ENCODE measurements around the gene EFNA3. TPM values are rescaled to one million over a fixed set of nuclear protein-coding genes. Genes with fewer than 3 reads are reported as not detected.

The EFNA3 gene
- total and polyA plus RNA-seq, 9 of the 15 experiments (the other 6 are each of a cell fraction or from before 2014, with no cell fraction given) = 0.59 to 7.9 (median 4.7) TPM

GRCh38 chr1:155134880-155135414, 56.3 kb downstream of the EFNA3 start (continued):
- no peak for TF ChIP-seq STAG1 (CRISPR knock-in tag; IDR thresholded peaks at IDR 0.05; ENCODE audit: borderline replicate concordance)
- TF ChIP-seq NUFIP1 (IDR thresholded peaks at IDR 0.05; ENCODE audit: partially characterized antibody) = no peak
- no peak for TF ChIP-seq FOS (IDR thresholded peaks at IDR 0.05; ENCODE audit: extremely low read depth, insufficient read length)
- TF ChIP-seq GTF2E2 (tag; IDR thresholded peaks at IDR 0.05) = 0 out of 2 replicates have a peak, but pooled peaks have one; percentile 13
- no peak for TF ChIP-seq ZFX (CRISPR knock-in tag; IDR thresholded peaks at IDR 0.05)
- TF ChIP-seq HDAC8 (tag; IDR thresholded peaks at IDR 0.05) = no peak
- TF ChIP-seq, protein P1, sequence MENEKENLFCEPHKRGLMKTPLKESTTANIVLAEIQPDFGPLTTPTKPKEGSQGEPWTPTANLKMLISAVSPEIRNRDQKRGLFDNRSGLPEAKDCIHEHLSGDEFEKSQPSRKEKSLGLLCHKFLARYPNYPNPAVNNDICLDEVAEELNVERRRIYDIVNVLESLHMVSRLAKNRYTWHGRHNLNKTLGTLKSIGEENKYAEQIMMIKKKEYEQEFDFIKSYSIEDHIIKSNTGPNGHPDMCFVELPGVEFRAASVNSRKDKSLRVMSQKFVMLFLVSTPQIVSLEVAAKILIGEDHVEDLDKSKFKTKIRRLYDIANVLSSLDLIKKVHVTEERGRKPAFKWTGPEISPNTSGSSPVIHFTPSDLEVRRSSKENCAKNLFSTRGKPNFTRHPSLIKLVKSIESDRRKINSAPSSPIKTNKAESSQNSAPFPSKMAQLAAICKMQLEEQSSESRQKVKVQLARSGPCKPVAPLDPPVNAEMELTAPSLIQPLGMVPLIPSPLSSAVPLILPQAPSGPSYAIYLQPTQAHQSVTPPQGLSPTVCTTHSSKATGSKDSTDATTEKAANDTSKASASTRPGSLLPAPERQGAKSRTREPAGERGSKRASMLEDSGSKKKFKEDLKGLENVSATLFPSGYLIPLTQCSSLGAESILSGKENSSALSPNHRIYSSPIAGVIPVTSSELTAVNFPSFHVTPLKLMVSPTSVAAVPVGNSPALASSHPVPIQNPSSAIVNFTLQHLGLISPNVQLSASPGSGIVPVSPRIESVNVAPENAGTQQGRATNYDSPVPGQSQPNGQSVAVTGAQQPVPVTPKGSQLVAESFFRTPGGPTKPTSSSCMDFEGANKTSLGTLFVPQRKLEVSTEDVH (IDR thresholded peaks at IDR 0.05; ENCODE audit: low read depth, partially characterized antibody) = no peak
- no peak for TF ChIP-seq RBM34 (IDR thresholded peaks at IDR 0.05; ENCODE audit: borderline replicate concordance, insufficient read depth, low read length)
- TF ChIP-seq, protein P2, sequence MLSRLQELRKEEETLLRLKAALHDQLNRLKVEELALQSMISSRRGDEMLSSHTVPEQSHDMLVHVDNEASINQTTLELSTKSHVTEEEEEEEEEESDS (CRISPR knock-in tag; IDR thresholded peaks at IDR 0.05) = no peak
- TF ChIP-seq, protein P3, sequence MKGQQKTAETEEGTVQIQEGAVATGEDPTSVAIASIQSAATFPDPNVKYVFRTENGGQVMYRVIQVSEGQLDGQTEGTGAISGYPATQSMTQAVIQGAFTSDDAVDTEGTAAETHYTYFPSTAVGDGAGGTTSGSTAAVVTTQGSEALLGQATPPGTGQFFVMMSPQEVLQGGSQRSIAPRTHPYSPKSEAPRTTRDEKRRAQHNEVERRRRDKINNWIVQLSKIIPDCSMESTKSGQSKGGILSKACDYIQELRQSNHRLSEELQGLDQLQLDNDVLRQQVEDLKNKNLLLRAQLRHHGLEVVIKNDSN (CRISPR knock-in tag; IDR thresholded peaks at IDR 0.05) = 0 out of 2 replicates have a peak, but pooled peaks have one; percentile 17
- TF ChIP-seq RB1 (IDR thresholded peaks at IDR 0.05; ENCODE audit: low read depth) = no peak
- no peak for TF ChIP-seq SMAD2 (IDR thresholded peaks at IDR 0.05; ENCODE audit: low read depth, low read length)
- TF ChIP-seq ZNF584 (CRISPR knock-in tag; IDR thresholded peaks at IDR 0.05; ENCODE audit: low read depth) = no peak
- TF ChIP-seq, protein P4, sequence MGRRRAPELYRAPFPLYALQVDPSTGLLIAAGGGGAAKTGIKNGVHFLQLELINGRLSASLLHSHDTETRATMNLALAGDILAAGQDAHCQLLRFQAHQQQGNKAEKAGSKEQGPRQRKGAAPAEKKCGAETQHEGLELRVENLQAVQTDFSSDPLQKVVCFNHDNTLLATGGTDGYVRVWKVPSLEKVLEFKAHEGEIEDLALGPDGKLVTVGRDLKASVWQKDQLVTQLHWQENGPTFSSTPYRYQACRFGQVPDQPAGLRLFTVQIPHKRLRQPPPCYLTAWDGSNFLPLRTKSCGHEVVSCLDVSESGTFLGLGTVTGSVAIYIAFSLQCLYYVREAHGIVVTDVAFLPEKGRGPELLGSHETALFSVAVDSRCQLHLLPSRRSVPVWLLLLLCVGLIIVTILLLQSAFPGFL (CRISPR knock-in tag; IDR thresholded peaks at IDR 0.05) = no peak
- TF ChIP-seq, protein P5, sequence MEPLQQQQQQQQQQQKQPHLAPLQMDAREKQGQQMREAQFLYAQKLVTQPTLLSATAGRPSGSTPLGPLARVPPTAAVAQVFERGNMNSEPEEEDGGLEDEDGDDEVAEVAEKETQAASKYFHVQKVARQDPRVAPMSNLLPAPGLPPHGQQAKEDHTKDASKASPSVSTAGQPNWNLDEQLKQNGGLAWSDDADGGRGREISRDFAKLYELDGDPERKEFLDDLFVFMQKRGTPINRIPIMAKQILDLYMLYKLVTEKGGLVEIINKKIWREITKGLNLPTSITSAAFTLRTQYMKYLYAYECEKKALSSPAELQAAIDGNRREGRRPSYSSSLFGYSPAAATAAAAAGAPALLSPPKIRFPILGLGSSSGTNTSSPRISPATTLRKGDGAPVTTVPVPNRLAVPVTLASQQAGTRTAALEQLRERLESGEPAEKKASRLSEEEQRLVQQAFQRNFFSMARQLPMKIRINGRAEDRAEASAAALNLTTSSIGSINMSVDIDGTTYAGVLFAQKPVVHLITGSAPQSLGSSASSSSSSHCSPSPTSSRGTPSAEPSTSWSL (CRISPR knock-in tag; IDR thresholded peaks at IDR 0.05; ENCODE audit: borderline replicate concordance) = no peak
- TF ChIP-seq, protein P6, sequence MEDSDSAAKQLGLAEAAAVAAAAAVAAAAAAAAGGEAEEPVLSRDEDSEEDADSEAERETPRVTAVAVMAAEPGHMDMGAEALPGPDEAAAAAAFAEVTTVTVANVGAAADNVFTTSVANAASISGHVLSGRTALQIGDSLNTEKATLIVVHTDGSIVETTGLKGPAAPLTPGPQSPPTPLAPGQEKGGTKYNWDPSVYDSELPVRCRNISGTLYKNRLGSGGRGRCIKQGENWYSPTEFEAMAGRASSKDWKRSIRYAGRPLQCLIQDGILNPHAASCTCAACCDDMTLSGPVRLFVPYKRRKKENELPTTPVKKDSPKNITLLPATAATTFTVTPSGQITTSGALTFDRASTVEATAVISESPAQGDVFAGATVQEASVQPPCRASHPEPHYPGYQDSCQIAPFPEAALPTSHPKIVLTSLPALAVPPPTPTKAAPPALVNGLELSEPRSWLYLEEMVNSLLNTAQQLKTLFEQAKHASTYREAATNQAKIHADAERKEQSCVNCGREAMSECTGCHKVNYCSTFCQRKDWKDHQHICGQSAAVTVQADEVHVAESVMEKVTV (CRISPR knock-in tag; IDR thresholded peaks at IDR 0.05) = no peak
- TF ChIP-seq ZC3H11A (IDR thresholded peaks at IDR 0.05; ENCODE audit: low read depth, low read length) = no peak
- peak; percentile 54; the same call in 1 of the 2 replicates for TF ChIP-seq KLF16 (IDR thresholded peaks at IDR 0.05)
- TF ChIP-seq TCF7L2 (IDR thresholded peaks at IDR 0.05; ENCODE audit: low read depth, low read length) = no peak
- TF ChIP-seq PPARD (CRISPR knock-in tag; IDR thresholded peaks at IDR 0.05) = no peak
- TF ChIP-seq OTX1 (CRISPR knock-in tag; IDR thresholded peaks at IDR 0.05) = no peak
- TF ChIP-seq L3MBTL2 (IDR thresholded peaks at IDR 0.05) = no peak; the same call in 1 of the 2 replicates
